GM12878 (cell line): ENCODE results near the gene TRAF3IP1. TPM values are rescaled to one million over a fixed set of nuclear protein-coding genes. Genes with fewer than 3 reads are reported as not detected.

Experiments used
- ATAC-seq: fragments of 200-7000 bp; cut with Tn5 transposase; 3 replicates; pipeline ENCODE4 v1.9.1; 2020; ENCODE audit warnings: mild to moderate bottlenecking, moderate library complexity
- BruUV-seq: library from RNA; stranded (reverse); fragments of 400-500 nt; replicated peaks from 2 replicates; lab custom pipeline; 2021; lab: Mats Ljungman, UMichigan
- CTCF ChIA-PET: fragments of 300-600 bp; sonication (Branson Sonifier 250); formaldehyde crosslinking; extraction: SDS; loops from one replicate; lab custom pipeline; 2021; ENCODE audit warnings: inconsistent platforms; lab: Yijun Ruan, JAX
- POLR2A ChIA-PET: fragments of 350-600 bp; formaldehyde crosslinking; extraction: SDS; loops from one replicate; lab custom pipeline; 2021; ENCODE audit warnings: inconsistent platforms; lab: Charles Lee
- RAD21 ChIA-PET: fragments of 300-600 bp; sonication (Branson Sonifier 250); formaldehyde crosslinking; loops from one replicate; lab custom pipeline; 2023; ENCODE audit warnings: antibody characterized with exemption; ENCODE audit not compliant: unreplicated experiment; lab: Charles Lee
- SMC1A ChIA-PET: fragments of 300-600 bp; sonication (Branson Sonifier 250); formaldehyde crosslinking; loops from one replicate; lab custom pipeline; 2023; ENCODE audit not compliant: unreplicated experiment, uncharacterized antibody; lab: Charles Lee
- DNase-seq: peaks from one replicate; pipeline ENCODE4 v3.0.0-alpha.2; 2011; ENCODE audit warnings: low read depth, low spot score
- FAIRE-seq: peaks from 3 replicates; lab custom pipeline; 2011; peaks lifted over from hg19 to GRCh38; lab: Jason Lieb, UNC
- H2AFZ ChIP-seq: 2 replicates; pipeline ENCODE4 v1.6.0; 2011; ENCODE audit warnings: low read depth, low read length, control low read depth; ENCODE audit not compliant: control insufficient read depth
- H3K27ac ChIP-seq: 2 replicates; pipeline ENCODE4 v1.5.1; 2011; ENCODE audit warnings: control low read depth; ENCODE audit not compliant: control insufficient read depth, insufficient read depth
- H3K27me3 ChIP-seq, 2 experiments: replicated peaks in 1 of 2; 2 replicates each; pipeline versions ENCODE4 v1.6.0 to v1.6.1; 2011; ENCODE audit warnings: low read length in 1 of 2; ENCODE audit not compliant: control insufficient read depth in 2 of 2, insufficient read depth in 2 of 2
- H3K36me3 ChIP-seq, 2 experiments: 2 replicates each; pipeline ENCODE4 v1.5.1; 2011; ENCODE audit warnings: low read length in 1 of 2; ENCODE audit not compliant: control insufficient read depth in 2 of 2, insufficient read depth in 2 of 2
- H3K4me1 ChIP-seq: 2 replicates; pipeline ENCODE4 v1.6.1; 2011; ENCODE audit warnings: mild to moderate bottlenecking, low read length, moderate library complexity, mixed read lengths; ENCODE audit not compliant: control insufficient read depth, insufficient read depth
- H3K4me2 ChIP-seq: 2 replicates; pipeline ENCODE4 v1.6.0; 2011; ENCODE audit warnings: control low read depth; ENCODE audit not compliant: control insufficient read depth, insufficient read depth
- H3K4me3 ChIP-seq: fragments of 200-600 bp; sonication (generic); 2 replicates; pipeline ENCODE4 v1.5.1; 2016
- H3K79me2 ChIP-seq: 2 replicates; pipeline ENCODE4 v1.6.0; 2011; ENCODE audit warnings: low read length; ENCODE audit not compliant: control insufficient read depth, insufficient read depth
- H3K9ac ChIP-seq: 2 replicates; pipeline ENCODE4 v1.8.0; 2011; ENCODE audit warnings: low read length, control low read depth, mixed read lengths; ENCODE audit not compliant: control insufficient read depth, insufficient read depth
- H3K9me3 ChIP-seq: replicated peaks from 3 replicates; pipeline ENCODE4 v1.5.1; 2011; ENCODE audit warnings: mild to moderate bottlenecking, low read length; ENCODE audit not compliant: control insufficient read depth, insufficient read depth
- H4K20me1 ChIP-seq: 2 replicates; pipeline ENCODE4 v1.6.0; 2011; ENCODE audit not compliant: control insufficient read depth, insufficient read depth
- BACH1 ChIP-seq: fragments of 450-650 bp; IDR thresholded peaks from 2 replicates; pipeline ENCODE4 v1.6.1; 2017; ENCODE audit warnings: mild to moderate bottlenecking, borderline replicate concordance
- CREM ChIP-seq: IDR thresholded peaks from 2 replicates; pipeline ENCODE4 v1.6.1; 2014; ENCODE audit warnings: antibody characterized with exemption, low read depth
- HDAC2 ChIP-seq: fragments of 200-600 bp; sonication (generic); IDR thresholded peaks from 2 replicates; pipeline ENCODE4 v1.6.1; 2017
- RFX5 ChIP-seq: IDR thresholded peaks from 2 replicates; pipeline ENCODE4 v1.6.1; 2011; ENCODE audit warnings: low read depth, low read length, improper control_type of control experiment
- SMARCA5 ChIP-seq: fragments of 450-650 bp; IDR thresholded peaks from 2 replicates; pipeline ENCODE4 v1.6.1; 2017; ENCODE audit warnings: mild to moderate bottlenecking
- TCF7 ChIP-seq: IDR thresholded peaks from 2 replicates; pipeline ENCODE4 v1.6.1; 2014; ENCODE audit warnings: antibody characterized with exemption, borderline replicate concordance
- WRNIP1 ChIP-seq: IDR thresholded peaks from 2 replicates; pipeline ENCODE4 v1.6.1; 2011; ENCODE audit warnings: low read depth, low read length, improper control_type of control experiment, borderline replicate concordance
- ZNF24 ChIP-seq: fragments of 450-650 bp; IDR thresholded peaks from 2 replicates; pipeline ENCODE4 v1.6.1; 2017; ENCODE audit warnings: antibody characterized with exemption, mild to moderate bottlenecking
- ZSCAN29 ChIP-seq: fragments of 450-650 bp; IDR thresholded peaks from 2 replicates; pipeline ENCODE4 v1.6.1; 2017; ENCODE audit warnings: mild to moderate bottlenecking, moderate library complexity
- WGBS: methylation state at CpG from one replicate; pipeline ENCODE4 v1.1.6; 2016; ENCODE audit warnings: low lambda C conversion rate; ENCODE audit not compliant: insufficient replicate concordance, insufficient coverage; ENCODE audit errors: missing lambda C conversion rate; 5-methylcytosine and 5-hydroxymethylcytosine counted together
- in situ Hi-C: fragments of 300-500 bp; cut with MboI; formaldehyde crosslinking; loops from 9 replicates; pipeline ENCODE4 v1.14.3; 2018; ENCODE audit warnings: mixed read lengths
- intact Hi-C: fragments of 100-400 bp; cut with micrococcal nuclease; formaldehyde crosslinking; loops from one replicate; pipeline ENCODE4 v1.14.2; 2022; ENCODE audit not compliant: unreplicated experiment
- polyA plus RNA-seq, 11 experiments: library from polyadenylated mRNA; depleted of rRNA in 4 of 11; unstranded in 6 of 11; stranded (reverse) in 5 of 11; fragments of >200 nt; fragmentation: Nextera tagmentation in 4 of 11; fragmentation: Illumina TruSeq in 1 of 11; extraction: Ambion mirVana in 4 of 11; extraction: Trizol in 1 of 11; gene quantifications; 1 replicate in 1 of 11; 2 replicates in 10 of 11; pipeline versions ENCODE4 v1.2.1 to v1.2.3, GENCODE V29; 2011 to 2016; ENCODE audit warnings: inconsistent platforms in 2 of 11, missing spikeins in 2 of 11, low read depth in 1 of 11
- total RNA-seq, 4 experiments: library from RNA; depleted of rRNA in 3 of 4; stranded (reverse); fragments of >200 nt in 3 of 4; fragmentation: Illumina TruSeq in 1 of 4; extraction: Trizol in 1 of 4; gene quantifications; 2 replicates each; pipeline versions ENCODE4 v1.2.1 to v1.2.3, GENCODE V29; 2013 to 2021
- TF ChIP-seq, protein P1 (sequence below): fragments of 150-350 bp; IDR thresholded peaks from 2 replicates; pipeline ENCODE4 v1.6.1; 2016; ENCODE audit warnings: low read depth, low read length

Gene TRAF3IP1
- total and polyA plus RNA-seq, 10 of the 15 experiments (the other 5 are each of a cell fraction or from before 2014, with no cell fraction given) = 1.6 to 7.5 (median 3.6) TPM

DNA sequence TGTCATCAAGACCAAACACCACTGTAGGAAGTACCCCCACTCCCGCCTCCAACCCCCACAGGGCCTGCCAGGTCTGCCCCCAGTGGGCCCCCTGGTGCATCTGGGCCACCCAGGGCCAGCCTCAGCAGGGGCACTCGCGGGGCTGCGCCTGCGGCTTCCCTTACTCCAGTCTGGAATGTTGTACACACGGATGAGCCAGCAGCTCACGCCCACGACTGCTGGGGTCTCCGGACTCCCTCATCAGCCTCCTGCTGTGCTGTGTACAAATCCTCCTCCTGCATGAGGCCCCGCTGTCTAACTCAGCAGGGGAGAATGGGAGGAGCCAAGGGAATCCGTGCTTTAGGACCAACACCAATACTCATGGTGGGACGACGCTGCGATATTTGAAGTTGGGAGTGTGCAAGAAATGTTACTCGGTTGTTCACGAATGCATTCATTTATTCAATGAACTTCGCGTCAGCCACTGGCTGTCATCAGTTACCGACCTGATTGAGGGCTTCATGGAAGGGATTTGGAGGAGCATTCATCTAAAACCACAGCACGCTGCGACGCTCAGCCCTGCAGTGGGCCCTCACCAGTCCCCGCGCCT, 105.8 kb downstream of the TRAF3IP1 start:
- intact Hi-C loops = no loop called here
- SMC1A ChIA-PET = no interaction called here
- Histone ChIP-seq H3K36me3 (no peaks in the 10 kb centered on the region; a peak in 1 of 4 replicates), H3K9me3 (no peaks in the 10 kb centered on the region; the same call in 2 of the 3 replicates), H3K9ac (peak overlapping the region; percentile 93), H3K79me2 (peaks cover 39% of the 10 kb centered on the region), H3K4me1 (peaks cover 11% of the 10 kb centered on the region; the same call in 1 of the 2 replicates), H3K27me3 (no peaks in the 10 kb centered on the region), H3K4me3 (peak overlapping the region; percentile 95), H4K20me1 (no peaks in the 10 kb centered on the region), H2AFZ (peak overlapping the region; percentile 93), H3K4me2 (peak overlapping the region; percentile 70), H3K27ac (peak overlapping the region; percentile 72)
- POLR2A ChIA-PET = no interaction called here
- TF ChIP-seq SMARCA5 = 0 out of 2 replicates have a peak, but pooled peaks have one; percentile 22
- TF ChIP-seq WRNIP1 = 0 out of 2 replicates have a peak, but pooled peaks have one; percentile 11
- peak; percentile 85 for TF ChIP-seq RFX5
- peak; percentile 79 for TF ChIP-seq ZNF24
- TF ChIP-seq HDAC2 = no peak
- TF ChIP-seq TCF7 = no peak
- TF ChIP-seq, protein P1, sequence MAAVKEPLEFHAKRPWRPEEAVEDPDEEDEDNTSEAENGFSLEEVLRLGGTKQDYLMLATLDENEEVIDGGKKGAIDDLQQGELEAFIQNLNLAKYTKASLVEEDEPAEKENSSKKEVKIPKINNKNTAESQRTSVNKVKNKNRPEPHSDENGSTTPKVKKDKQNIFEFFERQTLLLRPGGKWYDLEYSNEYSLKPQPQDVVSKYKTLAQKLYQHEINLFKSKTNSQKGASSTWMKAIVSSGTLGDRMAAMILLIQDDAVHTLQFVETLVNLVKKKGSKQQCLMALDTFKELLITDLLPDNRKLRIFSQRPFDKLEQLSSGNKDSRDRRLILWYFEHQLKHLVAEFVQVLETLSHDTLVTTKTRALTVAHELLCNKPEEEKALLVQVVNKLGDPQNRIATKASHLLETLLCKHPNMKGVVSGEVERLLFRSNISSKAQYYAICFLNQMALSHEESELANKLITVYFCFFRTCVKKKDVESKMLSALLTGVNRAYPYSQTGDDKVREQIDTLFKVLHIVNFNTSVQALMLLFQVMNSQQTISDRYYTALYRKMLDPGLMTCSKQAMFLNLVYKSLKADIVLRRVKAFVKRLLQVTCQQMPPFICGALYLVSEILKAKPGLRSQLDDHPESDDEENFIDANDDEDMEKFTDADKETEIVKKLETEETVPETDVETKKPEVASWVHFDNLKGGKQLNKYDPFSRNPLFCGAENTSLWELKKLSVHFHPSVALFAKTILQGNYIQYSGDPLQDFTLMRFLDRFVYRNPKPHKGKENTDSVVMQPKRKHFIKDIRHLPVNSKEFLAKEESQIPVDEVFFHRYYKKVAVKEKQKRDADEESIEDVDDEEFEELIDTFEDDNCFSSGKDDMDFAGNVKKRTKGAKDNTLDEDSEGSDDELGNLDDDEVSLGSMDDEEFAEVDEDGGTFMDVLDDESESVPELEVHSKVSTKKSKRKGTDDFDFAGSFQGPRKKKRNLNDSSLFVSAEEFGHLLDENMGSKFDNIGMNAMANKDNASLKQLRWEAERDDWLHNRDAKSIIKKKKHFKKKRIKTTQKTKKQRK = no peak
- TF ChIP-seq BACH1 = no peak
- TF ChIP-seq ZSCAN29 = no peak
- TF ChIP-seq CREM = 0 out of 2 replicates have a peak, but pooled peaks have one; percentile 4
- in situ Hi-C loops = no loop called here
- no peak for DNase-seq
- ATAC-seq = peak; percentile 35
- 21% methylated on average over 24 of the region's 24 CpGs for whole genome bisulfite sequencing
- RAD21 ChIA-PET = no interaction called here
- BruUV-seq = TSS peak; percentile 98
- FAIRE-seq = peak; percentile 85
- CTCF ChIA-PET = no interaction called here
